GM20431 (cell line): Measurements from ENCODE around the gene LCP2.

Experiments
- in situ Hi-C: fragments of 300-500 bp; cut with MseI, MboI; formaldehyde crosslinking; loops from one replicate; pipeline ENCODE4 v1.15.0; 2020; ENCODE audit warnings: low sequenced_read_pairs; ENCODE audit not compliant: unreplicated experiment

LCP2 gene

DNA sequence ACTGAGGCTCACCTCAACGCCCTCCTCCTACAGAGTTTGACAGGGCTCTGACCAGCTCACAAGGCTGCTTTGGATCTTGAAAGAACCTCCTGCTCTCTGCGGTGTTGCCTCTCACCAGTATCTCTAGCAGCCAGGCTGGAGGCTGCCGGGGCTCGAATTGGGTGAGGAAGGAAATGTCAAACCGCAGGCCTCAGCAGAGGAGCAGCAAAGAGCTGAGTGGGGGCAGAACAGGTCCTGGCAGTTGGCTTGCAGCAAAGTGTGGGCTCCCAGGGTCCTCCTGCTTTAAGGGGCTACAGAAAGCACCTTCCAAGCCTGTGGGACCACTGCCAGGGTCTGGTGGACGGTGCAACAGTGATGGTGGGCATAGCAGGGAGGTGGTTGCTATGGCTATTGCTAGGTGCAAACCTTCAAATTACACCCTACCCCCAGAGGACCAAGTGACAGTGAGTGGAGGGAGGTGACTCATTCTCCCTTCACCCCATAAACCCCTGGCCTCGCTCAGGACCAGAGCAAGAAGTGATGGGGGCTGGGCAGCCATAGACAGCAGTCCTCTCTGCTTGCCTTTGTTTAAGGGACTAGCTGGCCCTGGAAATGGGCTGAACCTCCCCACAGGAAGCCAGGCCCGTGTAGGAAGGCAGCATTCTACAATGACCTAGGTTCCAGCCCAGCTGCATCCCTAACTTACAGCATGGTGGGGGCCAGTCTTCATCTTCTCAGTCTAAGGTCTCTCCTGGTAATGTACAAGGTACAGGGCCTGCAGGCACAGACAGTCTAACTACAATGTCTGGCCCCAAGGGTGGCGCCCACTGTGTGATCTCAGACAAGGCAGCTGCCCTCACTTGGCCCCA is 18.7 kb downstream of the LCP2 start:
- in situ Hi-C loops: no loop called here

DNA sequence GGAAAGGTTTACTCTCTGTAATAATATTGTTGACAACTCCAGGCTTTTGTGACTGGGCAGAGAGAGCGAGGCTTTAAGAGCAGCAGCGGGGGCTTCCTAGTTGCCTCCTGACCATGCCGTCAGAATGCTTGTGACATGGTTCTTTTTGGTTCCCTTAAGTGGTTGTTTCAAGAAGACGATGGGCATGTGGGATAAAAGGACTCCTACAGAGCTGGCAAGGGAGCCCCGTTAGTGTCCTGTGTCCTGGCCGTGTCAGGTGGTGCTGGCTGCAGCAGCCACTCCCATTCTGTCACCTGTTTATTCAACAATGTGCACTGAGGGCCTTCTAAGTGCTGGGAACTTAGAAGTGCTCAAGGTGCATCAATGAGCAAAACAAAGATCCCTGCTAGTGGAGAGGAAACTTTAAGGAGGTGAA is 19.7 kb downstream of the LCP2 start:
- in situ Hi-C loops: no loop called here

DNA sequence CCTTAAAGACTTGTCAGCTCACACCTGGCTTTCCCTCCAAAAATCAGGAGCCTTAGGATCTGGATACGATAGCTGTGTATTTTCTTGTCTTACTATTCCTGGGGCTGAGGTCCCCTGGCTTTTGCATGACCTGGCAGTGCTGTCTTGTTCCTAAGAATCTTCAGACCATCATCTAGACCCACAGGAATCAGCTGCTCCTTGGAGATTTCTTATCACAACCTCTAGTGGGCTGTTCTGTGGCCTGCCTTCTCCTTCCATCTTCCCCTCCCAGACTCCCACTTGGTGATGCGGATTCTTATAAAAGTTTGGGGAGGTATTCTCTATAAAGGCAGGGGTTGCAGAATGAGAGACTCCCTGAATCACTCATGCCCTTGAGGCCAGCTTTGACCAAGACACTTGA is 21.4 kb downstream of the LCP2 start:
- in situ Hi-C loops: no loop called here

DNA sequence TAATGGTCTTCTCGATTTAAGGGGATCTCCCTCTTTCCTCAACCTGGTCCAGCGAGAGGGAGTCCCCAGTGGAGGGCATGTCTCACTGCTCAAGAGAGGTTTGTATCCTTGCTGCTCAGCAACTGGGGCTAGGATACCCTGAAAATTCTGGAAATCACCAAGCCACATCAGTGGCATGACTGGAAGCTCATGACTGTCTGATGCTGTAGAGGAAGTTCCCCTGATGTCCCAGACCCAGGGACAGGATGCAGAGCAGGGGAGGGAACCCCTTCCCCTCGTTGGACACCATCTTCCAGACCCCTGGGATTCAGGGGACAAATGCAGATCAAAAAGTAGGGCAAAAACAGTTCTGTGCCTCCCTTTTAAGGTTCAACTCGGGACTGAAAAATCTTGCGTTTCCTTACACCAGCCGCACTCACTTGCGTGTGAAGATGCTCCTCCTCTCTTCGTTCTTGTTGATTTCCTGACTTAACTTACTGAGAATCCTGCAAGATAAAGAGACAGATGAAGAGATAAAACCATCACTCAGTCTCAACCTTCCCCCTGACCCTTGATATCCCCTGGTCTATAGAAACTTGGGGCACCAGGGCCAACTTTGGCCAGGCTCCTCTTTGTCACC is 22.1 kb downstream of the LCP2 start:
- in situ Hi-C loops: no loop called here

DNA sequence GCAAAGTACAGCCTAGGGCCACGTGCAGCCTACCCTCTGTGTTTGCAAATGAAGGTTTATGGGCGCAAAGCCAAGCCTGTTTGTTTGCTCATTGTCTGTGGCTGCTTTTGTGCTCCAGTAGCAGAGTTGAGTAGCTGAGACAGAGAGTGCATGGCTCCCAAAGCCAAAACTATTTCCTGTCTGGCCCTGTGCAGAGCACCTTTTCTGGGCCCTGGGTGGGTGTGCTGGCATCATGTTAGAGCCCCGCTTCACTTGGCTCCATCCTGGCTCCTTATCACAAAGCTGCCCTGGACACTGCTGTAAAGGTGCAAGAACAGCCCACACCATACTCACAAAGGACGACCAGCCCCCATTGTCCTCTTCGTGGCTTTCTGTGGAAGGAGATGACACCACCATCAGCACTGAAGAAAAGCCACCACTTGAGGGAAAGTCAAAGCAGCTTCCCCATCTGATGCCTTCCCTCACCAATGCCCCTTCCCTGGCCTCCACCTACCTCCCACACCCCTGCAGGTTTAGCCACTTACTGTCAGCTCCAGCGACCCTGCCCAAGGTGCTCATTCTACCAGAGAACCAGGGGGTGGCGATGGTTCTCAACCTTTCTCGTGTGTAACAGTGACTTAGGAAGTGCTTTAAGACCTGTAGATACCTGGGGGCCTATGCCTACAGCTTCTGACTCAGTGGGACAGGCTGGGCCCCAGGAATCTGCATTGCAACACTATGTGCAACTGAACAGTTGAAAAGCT is 23.4 kb downstream of the LCP2 start:
- in situ Hi-C loops: no loop called here

DNA sequence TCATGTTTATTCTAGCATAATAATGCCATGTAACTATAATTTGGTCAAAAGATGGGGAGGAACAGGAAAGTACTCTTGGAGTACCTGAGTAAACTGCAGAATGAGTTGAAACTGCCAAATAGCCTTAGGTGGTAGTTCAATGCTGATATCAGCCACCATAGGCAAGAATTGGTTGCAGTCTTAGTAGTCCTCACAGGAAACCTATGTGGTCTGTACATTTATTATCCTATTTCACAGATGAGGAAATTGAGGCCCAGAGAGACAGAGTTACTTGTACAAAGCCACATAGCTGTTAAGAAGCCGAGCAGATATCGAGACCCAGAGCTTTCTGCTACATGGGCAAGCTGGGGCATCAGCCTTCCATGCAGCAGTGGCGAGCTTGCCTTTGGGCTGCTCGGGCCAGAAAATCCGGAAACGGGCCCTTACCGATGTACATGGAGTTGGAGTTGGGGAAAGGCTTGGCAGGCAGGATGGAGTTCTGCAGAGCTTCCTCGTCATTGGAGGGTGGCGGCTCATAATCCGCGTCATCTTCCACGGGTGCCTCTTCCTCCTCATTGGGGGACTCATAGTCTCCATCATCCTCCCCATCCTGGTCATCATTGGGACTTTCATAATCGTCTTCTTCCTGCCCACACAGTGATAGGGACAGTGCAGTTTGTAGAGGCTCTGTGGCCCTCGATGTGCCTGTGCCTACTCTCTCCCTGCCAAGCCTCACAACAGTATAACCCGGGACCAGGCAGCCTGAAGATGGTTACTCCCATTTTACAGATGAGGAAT is 27.1 kb downstream of the LCP2 start:
- in situ Hi-C loops: no loop called here

DNA sequence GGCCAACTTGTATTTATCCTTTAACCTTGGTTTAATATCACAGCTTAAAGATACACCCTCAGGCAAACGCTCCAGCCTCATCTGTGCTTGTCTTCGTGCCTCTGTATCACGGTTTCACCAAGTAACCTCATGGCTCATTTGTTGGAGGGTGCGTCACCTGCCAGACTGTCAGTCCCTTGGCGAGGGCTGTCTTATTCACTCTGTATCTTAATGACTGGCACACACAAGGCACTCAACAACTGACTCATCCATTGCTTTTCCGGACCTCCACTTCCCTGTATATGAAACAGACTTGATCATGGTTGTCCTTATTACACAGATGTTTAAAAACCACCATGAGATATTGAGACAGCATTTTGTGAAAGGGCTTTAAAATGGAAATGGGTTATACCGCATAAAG is 28.0 kb downstream of the LCP2 start:
- in situ Hi-C loops: no loop called here

DNA sequence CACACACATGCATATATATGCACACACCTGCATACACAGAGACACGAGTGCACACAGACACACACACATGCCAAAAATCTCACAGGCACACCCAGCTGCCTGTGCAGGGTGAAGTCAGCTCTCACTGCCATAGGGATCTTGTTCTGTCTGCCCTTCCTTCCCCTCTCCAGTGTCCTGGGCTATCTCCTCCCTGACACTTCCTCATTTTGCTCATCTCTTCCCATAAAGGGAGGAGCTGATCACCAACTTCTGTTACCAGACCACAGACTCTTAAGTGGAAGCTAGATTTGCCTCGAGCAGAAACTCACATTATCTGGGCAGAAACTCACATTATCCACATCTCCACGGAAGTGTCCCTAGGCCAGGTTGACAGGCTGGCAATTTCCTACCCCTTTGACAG is 28.7 kb downstream of the LCP2 start:
- in situ Hi-C loops: no loop called here

DNA sequence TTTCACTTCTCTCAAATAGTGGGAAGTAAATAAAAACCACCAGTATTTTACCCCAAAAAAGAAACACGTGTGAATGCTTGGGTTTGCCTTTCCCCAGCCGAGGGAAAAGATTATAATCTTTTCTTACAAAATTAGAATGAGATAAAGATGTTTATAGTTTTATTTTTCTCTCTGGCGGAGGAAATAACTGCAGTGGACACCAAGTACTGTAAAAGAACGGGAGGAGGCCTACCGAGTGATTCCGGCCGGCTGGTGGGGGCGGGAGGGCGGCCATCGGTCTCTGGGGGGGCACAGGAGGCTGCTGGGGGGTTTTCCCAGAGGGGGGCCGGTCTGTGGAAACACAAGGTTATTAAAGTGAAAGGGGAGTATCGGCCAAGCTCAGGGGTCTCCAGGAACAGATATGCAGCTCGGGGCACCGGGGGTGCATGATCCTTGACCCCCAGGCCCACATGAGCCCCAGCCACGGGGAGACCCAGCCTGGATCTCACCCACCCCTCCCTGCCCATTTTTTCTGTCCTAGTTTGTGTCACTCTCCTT is 29.4 kb downstream of the LCP2 start:
- in situ Hi-C loops: no loop called here

DNA sequence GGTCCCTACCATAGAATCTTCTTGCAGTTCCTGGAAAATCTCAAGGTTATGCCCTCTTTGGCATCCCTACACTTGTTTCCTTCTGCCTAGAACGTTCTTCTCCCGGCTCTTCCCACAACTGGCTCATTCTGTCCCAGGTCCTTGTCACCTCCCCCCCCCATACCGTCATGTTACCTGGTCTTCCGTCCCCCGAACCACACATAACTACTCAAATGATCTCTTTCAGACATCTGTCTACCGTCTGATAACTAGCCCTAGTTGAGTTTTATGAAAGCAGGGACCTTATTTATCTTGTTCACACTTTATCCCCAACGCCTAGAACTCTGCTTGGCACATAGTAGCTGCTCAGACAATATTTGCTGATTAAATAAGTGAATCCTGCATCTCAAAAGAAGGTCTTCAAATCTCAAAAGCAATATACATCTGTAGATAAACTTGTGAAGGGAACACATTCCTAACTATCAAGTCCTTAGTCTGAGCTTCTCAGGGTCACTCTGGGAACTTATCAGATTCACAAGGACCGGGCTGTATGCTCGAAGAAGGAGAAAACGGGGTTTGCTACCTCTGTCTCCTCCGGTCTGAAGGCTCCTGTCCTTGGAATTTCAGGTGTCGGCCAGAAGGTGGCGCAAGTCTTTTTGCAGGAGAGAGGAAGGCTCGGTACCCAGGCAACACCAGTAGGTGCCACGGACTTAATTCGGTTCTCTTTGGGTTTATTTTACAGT is 30.0 kb downstream of the LCP2 start:
- in situ Hi-C loops: no loop called here

DNA sequence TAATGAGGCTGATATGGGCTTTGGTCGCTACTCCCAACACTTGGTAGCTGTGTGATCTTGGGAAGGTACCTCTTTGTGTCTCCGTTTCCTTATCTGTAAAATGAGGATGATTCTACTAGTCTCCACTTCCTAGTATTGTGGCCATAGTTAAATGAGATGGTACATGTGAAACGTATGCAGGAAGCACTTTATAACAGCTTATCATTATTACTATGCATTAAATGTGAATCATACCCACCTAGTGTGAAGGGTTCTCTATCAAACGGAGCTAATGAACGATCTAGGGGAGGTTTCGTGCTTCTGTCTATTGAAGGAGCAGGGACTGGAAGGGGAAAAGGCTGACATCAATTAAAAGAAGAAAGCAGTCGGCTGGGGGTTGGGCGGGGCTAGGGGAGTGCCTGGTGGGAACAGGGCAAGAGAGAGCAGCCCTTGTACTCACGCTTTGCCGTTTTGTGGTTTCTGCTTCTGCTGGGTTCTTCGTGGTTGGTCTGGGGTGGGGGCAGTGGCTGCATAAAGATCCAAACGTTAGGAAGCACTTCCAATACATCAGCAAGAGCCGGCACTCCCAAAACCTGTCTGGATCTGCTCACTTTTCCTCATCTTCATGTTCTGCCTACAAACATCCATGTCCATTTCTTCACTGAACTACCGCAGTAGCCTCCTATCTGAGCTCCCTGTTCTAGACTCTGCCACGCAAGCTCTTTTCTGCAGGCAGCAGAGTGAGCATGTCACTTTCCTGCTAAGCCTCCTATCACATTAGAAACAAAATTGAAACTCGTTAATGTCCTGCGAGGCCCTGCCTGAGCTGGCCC is 30.8 kb downstream of the LCP2 start:
- in situ Hi-C loops: no loop called here

DNA sequence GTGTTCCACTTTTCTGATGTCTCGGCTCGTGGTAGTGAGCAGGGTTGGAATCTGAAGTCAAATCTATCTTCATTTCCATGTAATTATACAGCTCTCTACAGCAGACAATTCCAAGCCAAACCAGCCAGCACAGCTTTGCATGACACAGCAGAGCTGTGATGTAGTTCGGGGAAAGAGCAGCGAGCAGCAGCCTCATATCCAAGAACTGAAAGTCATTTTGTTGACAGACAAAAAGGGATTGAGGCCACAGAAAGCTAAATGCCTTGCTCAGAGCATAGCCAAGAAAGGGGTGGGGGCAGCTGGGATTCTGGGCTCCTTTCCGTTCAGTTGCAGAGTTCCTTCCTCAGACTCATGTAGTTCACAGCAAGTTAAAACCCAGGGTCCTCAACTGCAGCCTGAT is 32.1 kb downstream of the LCP2 start:
- in situ Hi-C loops: no loop called here

DNA sequence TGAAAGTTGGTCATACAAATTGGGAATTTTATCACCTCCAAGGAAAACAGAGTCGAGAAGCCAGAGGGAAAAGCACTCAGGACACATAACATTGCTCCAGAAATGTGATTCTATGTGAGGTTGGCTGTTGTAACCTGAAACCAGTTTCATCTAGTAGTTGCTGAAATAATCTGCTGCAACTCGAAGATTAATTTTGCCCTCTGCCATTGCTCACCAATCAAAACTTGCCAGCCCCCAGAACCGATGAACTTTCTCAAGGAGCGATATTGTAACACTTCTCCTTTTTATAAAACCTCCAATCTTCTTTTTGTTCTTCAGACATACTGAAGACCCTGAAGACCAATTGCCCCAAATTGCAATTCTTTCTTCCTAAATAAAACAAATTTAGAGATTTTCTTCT is 33.7 kb downstream of the LCP2 start:
- in situ Hi-C loops: no loop called here

DNA sequence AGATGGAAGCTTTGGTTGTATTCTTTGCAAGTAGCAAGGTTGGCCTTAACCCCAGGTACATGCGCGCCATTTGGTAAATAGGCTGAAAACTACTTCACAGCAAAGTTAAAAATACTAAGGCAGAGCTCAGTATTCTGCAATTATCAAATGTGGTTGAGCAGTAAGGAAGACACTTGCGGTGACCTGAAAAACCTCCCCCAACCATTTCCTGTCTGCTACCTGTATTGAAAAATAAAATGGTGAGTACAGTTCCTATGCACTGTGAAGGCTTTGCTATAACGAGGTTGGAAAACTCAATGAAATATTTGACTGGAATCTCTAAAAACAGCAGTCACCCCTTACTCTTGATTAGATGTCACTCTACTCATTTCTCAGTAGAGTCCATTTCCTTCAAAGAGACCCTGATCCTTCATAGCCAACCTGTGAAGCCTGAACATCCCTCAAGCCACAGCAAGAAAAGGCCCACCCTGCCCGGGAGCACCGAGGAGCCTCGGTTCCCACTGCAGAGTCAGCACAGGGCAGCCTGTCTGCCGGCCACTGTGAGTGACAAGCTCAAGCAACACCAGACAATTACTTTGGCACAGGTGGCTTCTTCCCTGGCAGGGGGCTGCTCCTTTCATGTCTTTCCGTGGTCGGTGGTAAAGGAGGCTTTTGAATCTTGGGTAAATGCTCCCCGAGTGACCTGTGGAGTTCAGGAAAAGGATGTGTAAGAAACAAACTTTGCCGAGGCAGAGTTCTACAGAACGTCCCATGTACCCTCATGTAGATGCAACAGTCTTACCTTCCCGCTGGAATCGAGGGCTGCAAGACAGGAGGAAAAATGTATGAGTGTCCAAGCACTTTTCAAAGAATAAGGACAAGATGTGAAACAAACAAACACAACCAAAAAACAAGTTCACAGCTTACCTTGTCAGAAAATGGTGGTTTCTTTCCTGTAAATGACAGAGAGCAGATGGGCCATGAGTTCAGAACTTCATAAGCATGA is 35.2 kb downstream of the LCP2 start:
- in situ Hi-C loops: no loop called here

DNA sequence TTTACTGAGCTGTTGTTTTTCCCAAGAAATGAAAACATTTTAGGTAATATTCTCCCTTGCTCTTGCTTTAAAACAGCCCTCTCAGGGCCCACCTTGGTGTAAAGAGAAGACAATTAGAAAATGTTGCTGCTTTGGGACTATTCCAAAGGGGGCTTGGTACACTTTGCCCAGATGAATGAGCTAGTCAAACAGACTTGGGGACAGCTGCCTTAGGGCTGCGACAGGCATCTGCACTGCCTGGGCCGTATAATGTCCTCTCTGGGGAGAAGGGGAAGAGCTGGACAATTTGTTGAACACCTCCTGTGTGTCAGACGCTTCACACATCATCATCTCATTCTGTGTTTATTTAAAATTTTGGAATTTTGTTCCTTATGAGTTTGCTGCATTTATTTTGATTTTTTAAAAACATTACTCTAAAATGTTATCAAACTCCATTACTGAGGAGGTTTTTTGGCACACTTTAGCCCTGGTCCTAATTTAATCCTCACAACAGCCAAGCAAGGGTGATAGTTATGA is 36.0 kb downstream of the LCP2 start:
- in situ Hi-C loops: no loop called here

DNA sequence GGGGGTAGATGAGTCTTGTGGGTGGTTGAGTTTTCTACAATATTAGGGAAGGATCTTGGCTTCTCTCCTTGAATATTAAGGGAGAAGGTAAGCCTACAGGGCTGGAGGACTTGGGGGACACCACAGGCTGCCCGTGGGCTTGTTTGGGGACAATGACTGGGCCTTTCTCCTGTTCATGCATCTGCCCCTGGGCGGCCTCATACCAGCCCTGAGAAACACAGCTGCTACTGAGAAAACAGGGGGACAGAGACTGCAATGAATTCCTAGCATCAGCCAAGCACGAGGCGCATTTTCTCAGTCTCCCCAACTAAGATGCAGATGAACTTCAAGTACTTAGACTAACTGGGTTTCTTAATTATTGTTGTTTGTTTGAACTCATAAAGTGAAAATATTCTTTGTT is 40.2 kb downstream of the LCP2 start:
- in situ Hi-C loops: no loop called here

DNA sequence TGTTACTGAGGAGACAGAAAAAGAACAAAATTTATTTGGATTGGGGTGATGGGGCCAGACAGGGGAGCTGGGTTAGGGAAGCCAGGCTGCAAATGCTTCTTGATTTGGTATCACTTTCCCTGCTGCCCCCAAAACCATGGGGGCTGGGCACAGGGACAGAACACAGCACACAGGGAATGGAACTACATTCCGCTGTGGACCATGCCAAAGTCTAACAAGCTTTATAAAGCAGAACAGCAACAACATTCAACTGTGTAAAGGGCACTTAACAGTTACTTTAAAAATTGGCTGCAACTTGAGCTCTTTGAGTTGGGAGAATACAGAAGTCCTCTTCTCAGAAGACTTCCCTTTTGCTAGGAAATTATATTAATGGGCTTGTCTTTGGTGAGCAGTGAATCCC is 41.0 kb downstream of the LCP2 start:
- in situ Hi-C loops: no loop called here
